Neutrophil (primary cell): ENCODE data around the gene OCA2.

Experiments
- H3K27ac ChIP-seq: fragments of 200-600 bp; sonication (generic); 2 replicates; pipeline ENCODE4 v1.5.1; 2016; ENCODE audit warnings: mild to moderate bottlenecking, moderate library complexity
- H3K27me3 ChIP-seq: fragments of 200-600 bp; sonication (generic); 2 replicates; pipeline ENCODE4 v1.6.0; 2016; ENCODE audit warnings: mild to moderate bottlenecking
- H3K36me3 ChIP-seq: fragments of 200-600 bp; sonication (generic); 2 replicates; pipeline ENCODE4 v1.5.1; 2017
- H3K4me1 ChIP-seq, 2 experiments: fragments of 200-600 bp in 1 of 2; sonication (generic) in 1 of 2; 1 replicate in 1 of 2; 2 replicates in 1 of 2; pipeline versions ENCODE4 v1.5.1 to v1.6.1; 2013 to 2016; ENCODE audit warnings: low read depth in 1 of 2, low read length in 1 of 2, mild to moderate bottlenecking in 1 of 2, moderate library complexity in 1 of 2; ENCODE audit not compliant: control insufficient read depth in 1 of 2, insufficient read depth in 1 of 2
- H3K4me3 ChIP-seq, 2 experiments: fragments of 200-600 bp in 1 of 2; sonication (generic) in 1 of 2; 1 replicate in 1 of 2; 2 replicates in 1 of 2; pipeline ENCODE4 v1.5.1; 2013 to 2016; ENCODE audit warnings: low read depth in 1 of 2, low read length in 1 of 2, mild to moderate bottlenecking in 1 of 2, moderate library complexity in 1 of 2
- H3K9me3 ChIP-seq: fragments of 200-600 bp; sonication (generic); 2 replicates; pipeline ENCODE4 v1.5.1; 2016
- TF ChIP-seq, protein P1 (sequence below): fragments of 200-600 bp; sonication (generic); IDR thresholded peaks from 2 replicates; pipeline ENCODE4 v1.5.1; 2016; ENCODE audit warnings: antibody characterized with exemption

OCA2 gene

DNA sequence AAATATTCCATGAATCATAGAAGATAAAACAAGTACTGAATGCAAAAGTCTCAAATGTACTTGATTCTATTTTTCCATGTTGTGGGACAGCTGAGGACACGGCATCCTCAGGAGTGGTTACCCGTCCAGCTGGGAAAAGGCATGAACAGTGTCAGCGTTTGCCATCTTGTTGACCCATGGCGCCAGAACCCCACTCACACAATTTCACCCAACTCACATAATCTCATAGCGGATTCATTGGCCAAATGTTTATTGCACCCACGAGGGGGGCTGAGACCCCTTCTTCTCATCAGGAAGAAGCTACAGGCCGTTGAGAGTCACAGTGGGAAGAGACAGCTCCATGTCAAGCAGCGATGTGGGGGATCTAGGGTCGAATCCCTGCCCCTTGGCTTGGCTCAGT lies 72.9 kb downstream of the OCA2 start:
- Histone ChIP-seq H3K27me3 (peaks cover 6% of the 10 kb centered on the region), H3K4me1 (no peaks in the 10 kb centered on the region), H3K27ac (no peak overlapping the region), H3K9me3 (no peaks in the 10 kb centered on the region), H3K36me3 (no peaks in the 10 kb centered on the region), H3K4me3 (no peak overlapping the region)
- TF ChIP-seq, protein P1, sequence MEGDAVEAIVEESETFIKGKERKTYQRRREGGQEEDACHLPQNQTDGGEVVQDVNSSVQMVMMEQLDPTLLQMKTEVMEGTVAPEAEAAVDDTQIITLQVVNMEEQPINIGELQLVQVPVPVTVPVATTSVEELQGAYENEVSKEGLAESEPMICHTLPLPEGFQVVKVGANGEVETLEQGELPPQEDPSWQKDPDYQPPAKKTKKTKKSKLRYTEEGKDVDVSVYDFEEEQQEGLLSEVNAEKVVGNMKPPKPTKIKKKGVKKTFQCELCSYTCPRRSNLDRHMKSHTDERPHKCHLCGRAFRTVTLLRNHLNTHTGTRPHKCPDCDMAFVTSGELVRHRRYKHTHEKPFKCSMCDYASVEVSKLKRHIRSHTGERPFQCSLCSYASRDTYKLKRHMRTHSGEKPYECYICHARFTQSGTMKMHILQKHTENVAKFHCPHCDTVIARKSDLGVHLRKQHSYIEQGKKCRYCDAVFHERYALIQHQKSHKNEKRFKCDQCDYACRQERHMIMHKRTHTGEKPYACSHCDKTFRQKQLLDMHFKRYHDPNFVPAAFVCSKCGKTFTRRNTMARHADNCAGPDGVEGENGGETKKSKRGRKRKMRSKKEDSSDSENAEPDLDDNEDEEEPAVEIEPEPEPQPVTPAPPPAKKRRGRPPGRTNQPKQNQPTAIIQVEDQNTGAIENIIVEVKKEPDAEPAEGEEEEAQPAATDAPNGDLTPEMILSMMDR: no peak

DNA sequence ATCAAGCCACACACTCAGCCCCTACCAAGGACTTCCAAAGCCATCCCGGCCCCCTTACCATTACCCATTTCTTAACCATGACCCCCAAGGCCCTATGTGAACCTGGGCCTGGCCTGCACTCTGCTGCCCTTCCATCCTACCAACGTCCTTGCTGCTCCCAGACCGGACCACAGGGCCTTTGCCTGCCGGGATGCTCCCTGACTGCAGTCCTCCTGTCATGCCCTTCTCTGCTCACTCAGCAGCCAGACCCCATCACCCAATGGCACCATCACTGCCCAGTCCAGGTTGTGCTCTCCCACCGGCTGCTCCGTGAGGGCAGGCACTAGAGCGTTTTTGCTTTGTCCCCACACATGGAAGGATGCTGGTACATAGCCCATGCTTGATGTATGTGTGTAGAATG lies 73.7 kb downstream of the OCA2 start:
- TF ChIP-seq, protein P1: no peak
- H3K4me3 ChIP-seq: no peak overlapping the region
- H3K27ac ChIP-seq: no peak overlapping the region
- no peaks in the 10 kb centered on the region for H3K4me1 ChIP-seq
- H3K9me3 ChIP-seq: no peaks in the 10 kb centered on the region
- no peaks in the 10 kb centered on the region for H3K36me3 ChIP-seq
- H3K27me3 ChIP-seq: peaks cover 6% of the 10 kb centered on the region

DNA sequence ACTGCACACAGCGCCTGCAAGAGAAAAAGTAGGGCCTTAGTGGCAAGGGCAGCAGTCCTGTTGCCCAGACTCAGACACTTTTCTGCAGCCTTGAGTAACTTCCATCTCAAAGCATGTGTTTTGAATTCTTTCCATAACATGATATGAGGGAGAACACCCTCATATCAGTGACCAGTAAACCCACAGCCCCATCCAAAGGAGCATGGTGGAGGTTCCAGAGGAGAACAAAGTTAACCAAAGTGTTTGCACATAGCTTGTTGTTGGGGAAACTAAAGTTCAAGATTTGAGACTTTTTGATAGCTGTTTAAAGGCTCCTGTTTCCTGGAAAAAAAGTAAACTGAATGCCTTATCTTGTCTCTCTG lies 74.2 kb downstream of the OCA2 start:
- TF ChIP-seq, protein P1: no peak
- Histone ChIP-seq H3K27ac (no peak overlapping the region), H3K9me3 (no peaks in the 10 kb centered on the region), H3K4me3 (no peak overlapping the region), H3K36me3 (no peaks in the 10 kb centered on the region), H3K4me1 (no peaks in the 10 kb centered on the region), H3K27me3 (peaks cover 6% of the 10 kb centered on the region)

DNA sequence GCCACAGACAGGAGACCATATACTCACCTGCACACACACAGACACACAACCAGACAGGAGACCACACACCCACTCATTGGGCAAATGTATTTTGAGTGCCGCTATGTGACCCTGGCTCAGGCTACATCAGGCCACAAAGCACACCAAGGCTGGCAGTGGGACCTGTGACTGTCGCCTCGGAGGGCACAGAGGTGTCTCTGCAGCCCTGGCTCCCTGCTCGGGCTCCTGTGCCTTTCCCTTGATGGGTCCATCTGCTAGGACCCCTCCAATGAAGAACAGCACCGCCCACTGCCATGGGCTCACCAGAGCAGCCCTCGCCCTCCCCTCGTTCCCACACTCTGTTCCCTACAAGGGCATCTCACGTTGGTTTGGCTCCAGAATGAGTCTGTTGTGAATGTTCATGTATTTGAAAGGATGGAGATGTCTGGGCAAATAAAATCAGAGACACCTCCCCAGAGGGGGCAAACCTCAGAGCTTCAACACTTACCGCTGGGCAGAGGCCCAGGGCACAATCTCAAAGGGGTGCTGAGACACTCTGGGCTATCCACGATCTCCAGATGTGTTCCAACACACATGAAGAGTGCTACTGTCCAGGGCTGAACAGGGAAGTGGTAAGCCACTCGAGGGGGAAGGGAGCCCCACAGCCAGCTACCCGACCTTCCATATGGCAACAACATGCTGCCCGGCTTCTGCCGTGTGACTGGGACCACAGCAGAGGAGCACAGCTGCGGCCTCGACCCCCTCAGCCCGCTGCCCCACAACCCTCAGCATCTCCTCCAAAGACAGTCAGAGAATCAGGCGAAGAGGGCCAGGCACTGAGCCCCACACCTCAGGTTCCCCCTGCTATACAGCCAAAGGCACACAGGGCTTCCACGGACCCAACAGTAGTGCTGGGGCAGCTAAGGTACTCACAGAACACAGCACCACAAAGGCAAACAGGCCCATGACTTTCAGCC lies 74.9 kb downstream of the OCA2 start:
- H3K9me3 ChIP-seq: no peaks in the 10 kb centered on the region
- H3K27ac ChIP-seq: no peak overlapping the region
- H3K36me3 ChIP-seq: no peaks in the 10 kb centered on the region
- H3K27me3 ChIP-seq: peaks cover 6% of the 10 kb centered on the region
- TF ChIP-seq, protein P1: no peak
- no peaks in the 10 kb centered on the region for H3K4me1 ChIP-seq
- H3K4me3 ChIP-seq: no peak overlapping the region

DNA sequence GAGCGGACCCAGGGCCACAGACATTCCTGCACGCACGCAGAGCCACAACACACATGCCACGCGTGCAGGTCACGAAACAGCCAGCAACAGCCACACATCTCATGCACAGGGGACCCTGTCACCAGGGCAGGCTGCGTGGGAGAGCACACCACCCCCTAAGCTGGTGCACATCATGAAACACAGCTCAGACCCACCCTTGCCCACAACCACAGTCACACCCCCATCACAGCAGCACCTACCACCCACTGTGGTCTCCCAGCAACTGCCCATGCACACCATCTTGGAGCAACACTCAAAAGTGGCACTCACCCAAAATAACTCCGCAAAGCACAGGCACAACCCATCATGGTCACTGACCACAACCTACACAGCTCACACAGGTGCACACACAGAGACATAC lies 75.7 kb downstream of the OCA2 start:
- H3K27ac ChIP-seq: no peak overlapping the region
- no peaks in the 10 kb centered on the region for H3K4me1 ChIP-seq
- H3K27me3 ChIP-seq: peaks cover 6% of the 10 kb centered on the region
- no peak overlapping the region for H3K4me3 ChIP-seq
- TF ChIP-seq, protein P1: no peak
- no peaks in the 10 kb centered on the region for H3K36me3 ChIP-seq
- no peaks in the 10 kb centered on the region for H3K9me3 ChIP-seq
